Neuron (in vitro differentiated cells): Measurements from ENCODE around the gene GLIPR2.

ENCODE experiments used
- H2AFZ ChIP-seq: one replicate; pipeline ENCODE4 v1.6.1; 2013; ENCODE audit warnings: low read depth, mild to moderate bottlenecking, inconsistent platforms, low read length, moderate library complexity
- H3K27me3 ChIP-seq: one replicate; pipeline ENCODE4 v1.6.1; 2013; ENCODE audit warnings: low read length; ENCODE audit not compliant: insufficient read depth
- H3K36me3 ChIP-seq: one replicate; pipeline ENCODE4 v1.6.1; 2013; ENCODE audit warnings: low read length; ENCODE audit not compliant: insufficient read depth
- H3K4me1 ChIP-seq: one replicate; pipeline ENCODE4 v1.6.1; 2013; ENCODE audit warnings: low read length; ENCODE audit not compliant: insufficient read depth
- H3K4me3 ChIP-seq: 2 replicates; pipeline ENCODE4 v1.5.1; 2013; ENCODE audit warnings: mild to moderate bottlenecking, low read length, moderate library complexity
- H3K9me3 ChIP-seq: one replicate; pipeline ENCODE4 v1.6.1; 2013; ENCODE audit warnings: low read length

Gene GLIPR2

DNA sequence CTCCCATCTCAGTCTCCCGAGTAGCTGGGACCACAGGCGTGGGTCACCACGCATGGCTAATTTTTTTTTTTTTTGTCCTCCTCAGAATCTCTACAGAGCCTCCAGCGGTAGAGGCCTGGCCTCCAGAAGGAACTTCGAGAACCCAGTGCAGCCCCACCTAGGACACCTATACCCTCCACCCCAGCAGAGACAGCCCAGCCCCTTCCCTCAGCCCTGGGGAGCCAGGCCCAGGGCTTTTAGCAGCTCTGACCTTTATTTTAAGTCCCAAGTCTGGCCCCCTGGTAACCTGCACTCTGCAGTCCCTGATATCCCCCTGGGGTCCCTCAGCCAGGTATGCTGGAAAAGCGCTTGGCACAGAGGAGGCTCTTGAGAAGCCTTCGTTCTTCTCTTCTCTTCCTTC, 5.2 kb downstream of the GLIPR2 start:
- Histone ChIP-seq H3K4me3 (no peak overlapping the region), H3K36me3 (no peaks in the 10 kb centered on the region), H2AFZ (no peak overlapping the region), H3K4me1 (peaks cover 6% of the 10 kb centered on the region), H3K9me3 (peaks cover 6% of the 10 kb centered on the region), H3K27me3 (no peaks in the 10 kb centered on the region)

DNA sequence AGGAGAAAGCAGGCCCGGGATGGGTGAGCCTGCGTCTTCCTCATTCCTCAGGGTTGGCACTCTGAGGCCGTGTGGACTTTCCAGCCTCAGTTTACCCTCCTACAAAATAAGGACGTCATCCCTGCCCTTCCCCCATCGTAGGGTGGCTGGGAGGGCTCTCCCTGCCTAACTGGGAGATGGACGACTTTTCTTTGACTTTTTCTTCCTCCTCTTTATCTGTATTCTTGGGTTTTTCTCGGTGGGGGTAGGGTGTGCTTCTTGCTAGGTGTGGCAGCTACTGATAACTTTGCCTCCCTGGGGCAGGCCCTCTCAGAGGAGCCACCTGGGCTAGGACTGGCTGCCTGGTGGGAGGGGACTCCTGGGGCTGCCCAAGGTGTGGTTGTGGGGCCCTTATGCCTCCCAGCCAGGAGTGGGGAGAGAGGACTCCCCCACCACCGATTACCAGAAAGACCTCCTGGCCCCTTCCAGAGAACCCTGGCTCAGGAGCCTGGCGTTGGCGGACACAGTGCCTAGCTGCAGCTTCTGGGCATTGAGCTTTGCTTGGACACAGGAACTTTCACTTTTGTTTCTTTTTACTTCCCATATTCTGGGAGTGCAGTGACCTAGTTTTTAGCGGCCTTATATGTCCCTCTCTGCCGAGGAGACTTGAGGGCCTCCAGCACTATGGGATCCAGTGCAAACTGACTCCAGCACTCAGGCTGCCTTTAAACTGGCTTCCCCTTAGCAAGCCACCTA, 6.1 kb downstream of the GLIPR2 start:
- H2AFZ ChIP-seq = no peak overlapping the region
- H3K4me1 ChIP-seq = peaks cover under 1% of the 10 kb centered on the region
- peaks cover 6% of the 10 kb centered on the region for H3K9me3 ChIP-seq
- no peaks in the 10 kb centered on the region for H3K27me3 ChIP-seq
- H3K4me3 ChIP-seq = no peak overlapping the region
- H3K36me3 ChIP-seq = no peaks in the 10 kb centered on the region

DNA sequence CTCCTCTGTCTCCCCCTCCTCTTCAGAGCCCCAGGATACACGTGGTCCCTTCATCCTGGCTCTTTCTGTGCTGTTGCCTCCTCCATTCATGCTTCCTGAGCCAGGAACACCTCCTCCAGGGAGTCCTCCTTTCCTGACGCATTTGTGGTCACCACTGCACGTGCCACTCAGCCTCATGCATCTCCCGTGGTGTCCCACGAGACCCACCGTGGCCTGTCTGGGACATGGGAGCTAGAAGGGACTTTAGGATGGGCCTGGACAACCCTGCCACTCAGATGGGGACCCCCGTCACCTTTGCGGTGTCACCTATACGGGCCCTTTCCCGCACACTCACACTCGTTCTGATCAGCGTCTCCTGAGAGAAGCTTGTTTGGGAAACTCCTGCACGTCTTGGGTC, 6.7 kb downstream of the GLIPR2 start:
- peaks cover 6% of the 10 kb centered on the region for H3K9me3 ChIP-seq
- no peak overlapping the region for H3K4me3 ChIP-seq
- no peaks in the 10 kb centered on the region for H3K36me3 ChIP-seq
- no peaks in the 10 kb centered on the region for H3K27me3 ChIP-seq
- no peaks in the 10 kb centered on the region for H3K4me1 ChIP-seq
- no peak overlapping the region for H2AFZ ChIP-seq

DNA sequence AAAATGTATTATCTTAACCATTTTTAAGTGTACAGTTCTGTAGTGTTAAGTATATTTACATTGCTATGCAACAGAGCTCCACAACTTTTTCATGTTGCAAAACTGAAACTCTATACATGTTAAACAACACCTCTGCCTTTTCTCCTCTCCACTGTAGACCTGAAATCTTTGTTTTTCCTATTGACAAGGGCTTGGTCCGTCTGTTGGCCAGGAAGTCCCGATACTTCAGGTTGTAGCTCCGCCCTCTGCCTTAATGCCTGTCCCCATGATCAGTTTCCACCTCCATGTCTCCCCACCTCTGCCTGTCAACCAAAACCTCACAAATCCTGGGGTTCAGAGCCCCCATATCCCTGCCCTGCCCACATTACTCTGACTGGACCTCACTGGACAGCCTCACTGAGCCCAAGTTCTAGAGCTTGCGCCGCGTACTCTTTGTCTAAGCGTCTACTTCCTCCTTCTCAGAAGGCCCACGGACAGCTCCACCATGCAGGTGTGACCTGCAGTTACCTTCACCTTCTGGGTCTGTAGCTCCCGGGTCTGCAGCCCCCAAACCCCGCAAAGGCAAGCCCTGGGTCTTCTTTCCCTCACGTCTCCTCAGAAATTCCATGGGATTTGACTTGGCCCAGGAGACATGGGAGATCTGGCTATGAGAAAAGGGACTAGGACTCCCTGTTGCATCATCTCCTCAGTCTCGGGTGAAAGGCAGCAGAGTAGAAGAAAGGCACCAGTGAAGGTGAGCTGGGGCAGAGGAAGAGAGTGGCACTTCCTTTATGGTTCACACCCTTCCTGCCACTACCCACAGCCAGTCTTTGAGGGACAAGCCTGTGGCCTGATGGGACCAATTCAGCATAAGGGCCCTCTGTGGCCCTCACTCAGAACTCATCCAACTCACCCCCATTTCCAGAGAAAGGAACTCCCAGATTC, 8.0 kb downstream of the GLIPR2 start:
- Histone ChIP-seq H3K36me3 (no peaks in the 10 kb centered on the region), H2AFZ (no peak overlapping the region), H3K4me1 (no peaks in the 10 kb centered on the region), H3K4me3 (no peak overlapping the region), H3K27me3 (no peaks in the 10 kb centered on the region), H3K9me3 (peaks cover 6% of the 10 kb centered on the region)

DNA sequence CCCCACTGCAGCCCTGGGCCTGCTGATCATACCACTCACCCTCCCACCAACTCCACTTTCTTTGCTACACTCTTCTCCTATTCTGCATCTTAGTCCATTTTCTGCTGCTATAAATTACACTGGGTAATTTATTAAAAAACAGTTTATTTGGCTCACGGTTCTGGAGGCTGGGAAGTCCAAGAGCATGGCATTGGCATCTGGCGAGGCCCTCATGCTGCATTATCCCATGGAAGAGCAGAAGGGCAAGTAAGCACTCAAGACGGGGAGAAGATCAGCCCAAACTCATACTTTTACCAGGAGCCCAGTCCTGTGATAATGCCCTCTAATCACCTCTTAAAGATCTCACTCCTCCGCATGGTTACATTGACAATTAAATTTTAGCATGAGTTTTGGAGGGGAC, 9.4 kb downstream of the GLIPR2 start:
- H3K9me3 ChIP-seq = peaks cover 6% of the 10 kb centered on the region
- no peaks in the 10 kb centered on the region for H3K4me1 ChIP-seq
- peaks cover under 1% of the 10 kb centered on the region for H3K36me3 ChIP-seq
- H3K27me3 ChIP-seq = no peaks in the 10 kb centered on the region
- H3K4me3 ChIP-seq = no peak overlapping the region
- H2AFZ ChIP-seq = no peak overlapping the region

DNA sequence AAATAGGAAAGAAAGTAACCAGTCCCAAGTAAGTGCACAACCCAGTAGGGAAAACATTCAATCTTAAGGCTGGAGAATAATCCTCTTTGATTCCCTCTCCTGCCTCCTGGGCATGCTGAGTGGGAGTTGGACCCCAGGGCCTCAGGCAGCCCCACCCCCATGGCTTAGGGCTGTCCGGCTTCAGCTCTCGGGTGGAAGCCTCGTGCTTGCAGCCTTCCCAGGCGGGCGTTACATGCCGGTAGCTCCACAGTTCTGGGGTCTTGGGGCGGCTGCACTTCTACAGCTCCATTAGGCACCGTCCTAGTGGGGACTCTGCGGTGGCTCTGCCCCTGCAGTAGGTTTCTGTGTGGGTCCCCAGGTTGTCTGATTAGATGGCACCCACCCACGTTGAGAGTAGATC, 10.1 kb downstream of the GLIPR2 start:
- H3K36me3 ChIP-seq = peaks cover 4% of the 10 kb centered on the region
- no peaks in the 10 kb centered on the region for H3K27me3 ChIP-seq
- no peak overlapping the region for H3K4me3 ChIP-seq
- H3K9me3 ChIP-seq = peaks cover 6% of the 10 kb centered on the region
- H2AFZ ChIP-seq = no peak overlapping the region
- no peaks in the 10 kb centered on the region for H3K4me1 ChIP-seq

DNA sequence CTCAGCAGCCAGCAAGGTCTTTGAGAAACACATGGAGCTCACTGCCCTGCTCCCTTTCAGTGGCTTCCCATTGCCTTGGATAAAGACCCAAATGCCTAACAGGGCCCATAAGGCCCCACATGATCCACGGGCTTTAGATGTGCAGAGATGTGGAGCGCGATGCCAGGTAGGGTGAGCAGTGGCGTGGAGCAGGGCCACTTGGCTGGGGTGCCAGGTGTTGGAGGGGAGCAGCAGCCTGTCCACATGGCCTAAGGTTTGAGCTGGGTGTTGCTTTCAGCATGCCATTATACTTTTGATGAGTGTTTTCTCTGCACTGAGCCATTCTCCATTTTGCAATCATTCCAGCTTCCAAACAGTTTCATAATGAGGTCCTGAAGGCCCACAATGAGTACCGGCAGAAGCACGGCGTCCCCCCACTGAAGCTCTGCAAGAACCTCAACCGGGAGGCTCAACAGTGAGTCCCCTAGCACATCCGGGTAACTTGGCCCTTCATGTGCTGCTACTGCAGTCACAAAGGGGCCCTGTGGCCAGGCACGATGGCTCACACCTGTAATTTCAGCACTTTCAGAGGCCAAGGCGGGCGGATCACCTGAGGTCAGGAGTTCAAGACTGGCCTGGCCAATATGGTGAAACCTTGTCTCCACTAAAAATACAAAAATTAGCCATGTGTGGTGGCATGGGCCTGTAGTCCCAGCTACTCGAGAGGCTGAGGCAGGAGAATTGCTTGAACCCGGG, 11.1 kb downstream of the GLIPR2 start:
- H3K36me3 ChIP-seq = peaks cover 4% of the 10 kb centered on the region
- H3K9me3 ChIP-seq = peaks cover 6% of the 10 kb centered on the region
- no peak overlapping the region for H3K4me3 ChIP-seq
- H3K4me1 ChIP-seq = no peaks in the 10 kb centered on the region
- H2AFZ ChIP-seq = no peak overlapping the region
- no peaks in the 10 kb centered on the region for H3K27me3 ChIP-seq

DNA sequence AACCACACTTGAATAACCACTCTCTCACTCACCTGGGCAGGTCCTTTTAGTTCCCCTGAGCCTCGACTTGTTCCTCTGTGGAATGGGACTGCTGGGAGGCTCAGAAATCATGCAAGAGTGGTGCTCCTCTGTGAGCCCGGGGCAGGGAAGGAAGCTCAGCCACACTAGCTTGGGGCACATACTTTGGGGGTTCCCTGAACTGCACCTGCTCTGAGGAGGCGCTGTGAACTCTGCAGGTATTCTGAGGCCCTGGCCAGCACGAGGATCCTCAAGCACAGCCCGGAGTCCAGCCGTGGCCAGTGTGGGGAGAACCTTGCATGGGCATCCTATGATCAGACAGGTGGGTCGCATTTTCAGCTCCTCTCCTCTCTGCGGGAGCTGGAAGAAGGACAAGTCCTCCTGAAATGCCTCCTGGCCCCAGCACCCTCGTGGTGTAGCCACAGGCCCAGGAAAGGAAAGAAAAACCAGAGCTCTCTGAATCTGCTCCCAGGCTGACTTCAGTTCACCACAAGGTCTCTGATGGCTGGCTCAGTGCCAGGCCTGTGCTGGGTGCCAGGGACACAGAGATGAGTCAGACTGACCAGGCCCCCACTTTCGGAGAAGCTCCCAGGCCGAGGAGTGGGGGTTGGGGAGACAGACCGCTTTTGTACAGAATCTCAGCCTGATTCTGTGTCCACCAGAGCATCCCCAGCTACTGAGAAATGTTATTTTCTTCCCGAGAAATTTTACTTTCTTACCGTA, 11.9 kb downstream of the GLIPR2 start:
- Histone ChIP-seq H2AFZ (no peak overlapping the region), H3K4me3 (no peak overlapping the region), H3K4me1 (no peaks in the 10 kb centered on the region), H3K36me3 (peaks cover 4% of the 10 kb centered on the region), H3K9me3 (peaks cover 6% of the 10 kb centered on the region), H3K27me3 (no peaks in the 10 kb centered on the region)

DNA sequence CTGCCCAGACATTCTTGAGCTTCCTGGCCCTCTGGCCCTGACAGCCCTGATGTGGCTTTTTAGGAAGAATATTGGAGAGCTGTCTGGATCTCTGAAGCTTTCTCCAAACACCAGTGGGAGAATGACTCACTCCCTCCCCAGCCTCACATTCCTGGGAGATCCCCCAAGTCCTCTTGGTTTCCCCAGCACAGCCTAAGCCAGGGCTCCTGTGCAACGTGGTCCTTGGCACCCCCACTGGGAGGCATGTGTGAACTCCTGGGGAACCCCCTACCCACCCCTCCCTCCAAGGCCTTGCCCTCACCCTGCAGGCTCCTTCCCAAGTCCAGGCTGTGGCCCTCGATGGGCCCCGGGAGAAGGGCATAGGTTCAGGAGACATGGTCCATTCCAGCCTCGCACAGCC, 12.7 kb downstream of the GLIPR2 start:
- Histone ChIP-seq H3K4me3 (no peak overlapping the region), H3K9me3 (peaks cover 6% of the 10 kb centered on the region), H3K36me3 (peaks cover 4% of the 10 kb centered on the region), H3K4me1 (no peaks in the 10 kb centered on the region), H3K27me3 (no peaks in the 10 kb centered on the region), H2AFZ (no peak overlapping the region)

DNA sequence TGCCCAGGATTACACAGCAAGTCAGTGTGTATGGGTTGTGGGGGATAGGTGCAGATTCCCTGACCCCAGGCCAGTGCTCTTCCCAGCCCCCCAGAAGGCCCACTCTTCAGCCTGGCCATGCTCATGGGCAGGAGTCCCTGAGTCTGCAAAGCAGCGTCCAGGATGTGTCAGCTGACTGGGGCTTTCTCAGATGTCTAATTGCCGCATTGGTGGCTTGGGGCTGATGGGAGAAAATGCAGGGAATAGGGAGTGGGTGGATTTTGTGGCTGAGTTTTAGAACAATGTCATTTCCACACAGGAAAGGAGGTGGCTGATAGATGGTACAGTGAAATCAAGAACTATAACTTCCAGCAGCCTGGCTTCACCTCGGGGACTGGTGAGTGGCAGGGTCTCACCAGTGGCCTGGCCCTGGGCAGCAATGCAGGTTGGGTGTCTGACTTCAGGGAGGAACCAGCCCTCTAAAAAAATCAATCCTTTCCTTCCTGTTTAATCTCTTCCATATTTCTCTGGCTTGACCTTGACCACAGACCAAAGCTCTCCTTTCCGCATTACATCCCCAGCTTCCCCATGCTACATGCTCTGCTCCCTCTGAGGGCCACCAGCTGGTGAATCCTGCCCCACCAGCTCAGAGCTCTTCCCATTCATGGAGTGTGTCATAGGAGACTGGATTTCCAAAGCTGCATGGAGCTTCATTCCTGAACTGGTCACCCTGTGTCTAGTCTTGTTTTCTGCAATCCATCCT, 14.2 kb downstream of the GLIPR2 start:
- H3K27me3 ChIP-seq = no peaks in the 10 kb centered on the region
- H3K36me3 ChIP-seq = peaks cover 4% of the 10 kb centered on the region
- no peak overlapping the region for H3K4me3 ChIP-seq
- no peak overlapping the region for H2AFZ ChIP-seq
- peaks cover 2% of the 10 kb centered on the region for H3K9me3 ChIP-seq
- peaks cover 7% of the 10 kb centered on the region for H3K4me1 ChIP-seq

DNA sequence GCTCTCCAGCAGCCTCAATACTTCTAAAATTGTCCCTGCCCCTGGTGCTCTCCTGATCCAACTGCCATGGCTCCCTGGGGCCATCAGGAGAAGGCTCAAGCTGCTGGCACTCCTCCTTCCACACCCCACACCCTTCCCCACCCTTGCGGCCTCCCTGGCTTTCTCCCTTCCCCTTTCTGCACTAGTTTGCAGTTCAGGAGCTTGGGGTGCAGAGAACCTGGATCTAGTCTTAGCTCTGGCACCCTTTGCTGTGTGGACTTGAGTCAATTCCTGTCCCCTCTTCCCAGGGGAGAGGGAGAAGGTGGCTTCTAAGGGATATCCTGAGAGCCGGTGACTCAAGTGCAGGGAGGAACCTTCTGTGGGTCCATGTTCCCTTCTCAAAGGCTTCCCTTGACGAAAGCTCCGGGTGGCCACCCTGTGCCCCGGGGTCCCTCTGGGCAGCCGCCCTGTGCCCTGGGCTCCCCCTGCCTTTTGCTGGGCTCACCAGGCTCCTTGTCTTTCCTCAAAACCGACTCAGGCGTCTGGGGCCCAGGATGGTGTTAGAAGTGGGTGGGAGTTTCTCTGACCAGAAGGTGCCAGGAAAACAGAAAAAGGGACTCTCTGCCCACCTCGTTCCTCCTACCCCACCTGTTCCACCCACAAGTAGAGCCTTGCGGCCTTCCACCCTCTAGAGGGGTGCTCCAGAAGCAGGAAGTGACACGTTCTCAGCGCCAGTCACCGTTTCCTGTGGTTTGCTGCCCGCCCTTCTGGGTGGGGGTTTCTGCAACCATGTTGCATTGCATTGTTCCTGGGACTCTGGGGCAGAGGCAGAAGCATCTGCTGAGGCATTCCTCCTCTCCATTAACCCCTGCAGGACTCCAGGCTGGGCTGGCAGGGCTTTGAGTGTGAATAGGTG, 15.0 kb downstream of the GLIPR2 start:
- Histone ChIP-seq H3K4me3 (no peak overlapping the region), H3K36me3 (peaks cover 7% of the 10 kb centered on the region), H3K4me1 (peaks cover 7% of the 10 kb centered on the region), H3K9me3 (no peaks in the 10 kb centered on the region), H3K27me3 (no peaks in the 10 kb centered on the region), H2AFZ (no peak overlapping the region)
